Middle frontal gyrus (tissue), 1 donor: ENCODE results near the gene HOXC6.

Source experiments
- DNase-seq: peaks from one replicate; pipeline ENCODE4 v3.0.0-alpha.2; 2015; ENCODE audit warnings: low spot score; ENCODE audit errors: extremely low spot score

Gene HOXC6

DNA sequence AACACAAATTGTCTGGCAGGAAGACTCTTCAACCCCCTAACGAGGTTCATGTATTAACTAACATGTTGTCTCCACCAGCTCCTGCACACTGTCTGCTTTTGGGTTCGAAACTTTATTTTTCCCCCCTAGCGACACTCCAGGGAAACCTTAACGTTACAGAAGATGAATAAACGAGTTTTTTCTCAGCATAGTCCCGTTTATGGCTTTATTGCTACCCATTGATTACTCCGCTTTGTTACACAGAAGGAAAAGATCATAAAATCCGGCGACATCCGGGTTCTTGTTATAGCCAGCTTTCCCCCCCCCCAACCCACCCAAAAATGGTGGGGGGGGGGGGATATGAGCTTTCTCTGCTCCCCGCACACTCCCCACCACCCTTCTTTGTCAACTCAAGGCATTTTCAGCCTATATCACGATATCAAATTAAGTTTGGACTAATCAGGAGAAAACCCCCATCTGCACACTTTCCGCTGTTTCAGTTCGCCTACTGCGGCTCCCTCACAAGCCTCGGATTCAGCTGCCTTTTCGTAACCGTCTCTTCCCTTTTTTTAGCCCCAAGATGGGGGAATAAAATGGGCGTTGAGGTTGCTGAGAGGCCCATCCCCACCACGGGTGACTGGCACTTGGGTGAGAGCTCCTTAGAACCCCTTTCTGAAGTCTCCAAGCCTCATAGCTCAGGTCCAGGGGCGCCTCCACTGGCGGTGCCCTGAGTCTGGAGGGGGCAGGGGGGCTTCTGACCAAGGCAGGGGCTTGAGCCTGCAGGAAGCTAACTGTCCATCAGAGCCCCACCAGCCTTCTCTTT lies 1.4 kb upstream of the HOXC6 start:
- DNase-seq = no peak

DNA sequence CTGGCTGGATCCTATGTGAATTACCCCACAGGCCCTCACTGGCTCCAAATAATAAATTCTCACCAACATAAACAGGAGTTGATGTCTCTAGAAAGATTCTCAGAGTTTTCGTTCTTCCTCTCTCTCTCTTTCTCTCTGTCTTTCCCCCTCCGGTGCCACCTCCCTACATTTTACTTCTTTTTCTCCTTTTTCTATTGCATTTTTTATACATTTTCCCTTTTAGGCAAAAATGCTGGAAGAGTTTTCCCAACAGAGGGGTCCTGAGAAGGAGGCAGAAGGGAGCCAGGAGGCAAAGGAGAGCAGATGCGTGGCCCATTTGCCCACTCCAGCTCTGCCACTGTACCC lies 826 bp upstream of the HOXC6 start:
- DNase-seq = no peak

DNA sequence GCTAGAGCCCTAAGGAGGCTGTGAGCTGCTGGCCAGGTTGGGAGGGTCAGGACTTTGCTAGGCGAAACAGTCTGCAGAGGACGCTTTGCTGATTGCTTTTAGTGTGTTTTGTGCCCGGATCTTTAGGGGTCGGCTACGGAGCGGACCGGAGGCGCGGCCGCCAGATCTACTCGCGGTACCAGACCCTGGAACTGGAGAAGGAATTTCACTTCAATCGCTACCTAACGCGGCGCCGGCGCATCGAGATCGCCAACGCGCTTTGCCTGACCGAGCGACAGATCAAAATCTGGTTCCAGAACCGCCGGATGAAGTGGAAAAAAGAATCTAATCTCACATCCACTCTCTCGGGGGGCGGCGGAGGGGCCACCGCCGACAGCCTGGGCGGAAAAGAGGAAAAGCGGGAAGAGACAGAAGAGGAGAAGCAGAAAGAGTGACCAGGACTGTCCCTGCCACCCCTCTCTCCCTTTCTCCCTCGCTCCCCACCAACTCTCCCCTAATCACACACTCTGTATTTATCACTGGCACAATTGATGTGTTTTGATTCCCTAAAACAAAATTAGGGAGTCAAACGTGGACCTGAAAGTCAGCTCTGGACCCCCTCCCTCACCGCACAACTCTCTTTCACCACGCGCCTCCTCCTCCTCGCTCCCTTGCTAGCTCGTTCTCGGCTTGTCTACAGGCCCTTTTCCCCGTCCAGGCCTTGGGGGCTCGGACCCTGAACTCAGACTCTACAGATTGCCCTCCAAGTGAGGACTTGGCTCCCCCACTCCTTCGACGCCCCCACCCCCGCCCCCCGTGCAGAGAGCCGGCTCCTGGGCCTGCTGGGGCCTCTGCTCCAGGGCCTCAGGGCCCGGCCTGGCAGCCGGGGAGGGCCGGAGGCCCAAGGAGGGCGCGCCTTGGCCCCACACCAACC lies 1.5 kb downstream of the HOXC6 start:
- DNase-seq = no peak

DNA sequence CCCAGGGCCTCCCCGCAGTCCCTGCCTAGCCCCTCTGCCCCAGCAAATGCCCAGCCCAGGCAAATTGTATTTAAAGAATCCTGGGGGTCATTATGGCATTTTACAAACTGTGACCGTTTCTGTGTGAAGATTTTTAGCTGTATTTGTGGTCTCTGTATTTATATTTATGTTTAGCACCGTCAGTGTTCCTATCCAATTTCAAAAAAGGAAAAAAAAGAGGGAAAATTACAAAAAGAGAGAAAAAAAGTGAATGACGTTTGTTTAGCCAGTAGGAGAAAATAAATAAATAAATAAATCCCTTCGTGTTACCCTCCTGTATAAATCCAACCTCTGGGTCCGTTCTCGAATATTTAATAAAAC lies 2.2 kb downstream of the HOXC6 start:
- no peak for DNase-seq

DNA sequence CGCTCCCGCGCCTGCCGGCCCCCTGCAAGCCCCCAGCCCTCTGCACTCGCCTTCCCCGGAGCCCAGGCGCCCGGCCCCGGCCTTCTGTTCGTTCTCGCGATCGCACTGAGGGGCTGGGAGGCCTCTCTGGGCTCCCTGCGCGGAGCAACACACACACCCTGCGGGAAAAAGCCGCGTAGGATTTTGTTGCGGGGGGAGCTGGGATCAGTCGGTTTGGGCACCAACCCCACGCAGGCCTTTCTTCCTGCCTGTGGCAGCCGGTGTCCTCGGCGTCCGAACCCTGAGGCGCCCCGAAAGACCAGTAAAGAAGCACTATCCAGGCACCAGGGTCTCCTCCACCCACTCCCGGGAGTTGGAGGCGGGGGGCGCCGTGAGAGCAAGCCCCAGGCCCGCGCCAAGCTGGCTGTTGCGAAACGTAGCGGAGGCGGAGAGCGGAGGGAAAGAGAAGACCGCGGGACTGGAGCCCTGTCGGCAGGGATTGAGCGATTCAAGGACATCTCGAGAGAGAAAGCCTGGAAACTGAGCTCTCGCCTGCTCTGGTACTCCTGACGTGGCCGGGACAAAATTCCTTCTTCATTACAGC lies 2.7 kb downstream of the HOXC6 start:
- DNase-seq = no peak

DNA sequence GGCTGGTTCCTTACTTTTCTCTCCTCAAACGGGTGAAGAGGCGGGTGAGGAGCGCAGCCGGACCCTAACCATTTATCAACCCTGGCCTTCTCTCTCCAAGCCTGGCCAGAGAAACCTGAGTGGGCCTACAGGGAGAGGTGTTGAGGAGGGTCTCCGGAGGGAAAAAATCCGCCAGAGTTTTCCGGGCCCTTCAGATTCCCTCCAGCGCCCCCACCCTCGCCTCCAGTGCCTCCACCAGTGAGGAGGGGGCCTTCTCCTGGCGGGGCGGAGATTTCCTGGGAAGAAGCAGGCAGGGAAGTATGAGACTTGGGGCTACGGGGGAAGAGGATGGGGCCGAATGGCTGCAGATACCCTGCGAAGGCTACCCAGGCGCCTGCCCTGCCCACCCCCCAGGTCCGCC lies 3.2 kb downstream of the HOXC6 start:
- no peak for DNase-seq

DNA sequence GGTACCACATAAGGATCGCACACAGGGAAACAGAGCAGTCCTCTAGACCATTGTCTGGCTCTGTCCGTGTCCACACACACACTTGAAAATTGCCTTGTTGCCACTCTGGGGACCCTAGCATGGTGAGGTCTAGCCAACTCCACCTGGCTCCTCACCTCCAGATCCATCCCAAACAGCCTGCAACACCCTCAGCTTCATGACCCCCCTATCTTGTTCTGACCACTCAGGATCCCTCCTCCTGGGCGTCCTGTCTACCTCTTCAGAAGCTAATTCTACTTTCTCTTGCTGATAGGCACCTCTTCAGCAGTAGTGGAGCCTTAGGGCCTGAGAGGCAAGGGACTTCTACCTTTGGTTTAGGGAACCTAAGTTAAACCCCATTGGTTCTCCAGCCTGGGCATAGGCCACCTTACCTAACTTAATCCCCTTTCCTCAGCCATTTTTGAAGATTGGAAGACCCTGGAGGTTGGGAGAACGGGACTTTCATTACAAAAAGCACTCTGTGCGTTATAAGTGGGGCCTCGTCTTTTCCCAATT lies 3.9 kb downstream of the HOXC6 start:
- no peak for DNase-seq

DNA sequence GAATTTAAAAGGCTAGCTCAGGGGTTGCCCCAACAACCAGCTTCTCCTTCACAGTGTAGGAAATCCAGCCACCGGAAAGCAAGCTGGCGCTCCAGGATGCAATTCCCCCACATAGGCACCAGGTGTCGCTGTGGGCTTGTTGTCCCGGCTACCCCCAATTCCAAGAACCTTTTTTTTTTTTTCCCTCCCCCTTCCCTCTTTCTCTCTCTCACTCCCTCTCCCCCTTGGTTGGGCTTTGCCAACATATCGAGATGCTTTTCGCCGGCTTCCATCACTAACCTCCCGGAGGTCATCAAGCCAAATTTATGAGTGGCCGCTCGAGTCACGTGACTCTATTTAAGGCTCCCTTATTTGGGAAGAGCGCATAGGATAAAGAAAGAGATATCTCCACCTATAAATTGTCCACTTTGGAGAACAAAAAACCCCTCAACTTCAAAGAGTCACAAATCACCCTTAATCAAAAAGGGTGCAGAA lies 4.4 kb downstream of the HOXC6 start, which contains the start of gene HOXC5:
TSS of gene HOXC5 (plus strand) at position 424 of the 474 bp plus-strand sequence. CDS start 73 bp downstream, outside the sequence.
- DNase-seq = no peak

DNA sequence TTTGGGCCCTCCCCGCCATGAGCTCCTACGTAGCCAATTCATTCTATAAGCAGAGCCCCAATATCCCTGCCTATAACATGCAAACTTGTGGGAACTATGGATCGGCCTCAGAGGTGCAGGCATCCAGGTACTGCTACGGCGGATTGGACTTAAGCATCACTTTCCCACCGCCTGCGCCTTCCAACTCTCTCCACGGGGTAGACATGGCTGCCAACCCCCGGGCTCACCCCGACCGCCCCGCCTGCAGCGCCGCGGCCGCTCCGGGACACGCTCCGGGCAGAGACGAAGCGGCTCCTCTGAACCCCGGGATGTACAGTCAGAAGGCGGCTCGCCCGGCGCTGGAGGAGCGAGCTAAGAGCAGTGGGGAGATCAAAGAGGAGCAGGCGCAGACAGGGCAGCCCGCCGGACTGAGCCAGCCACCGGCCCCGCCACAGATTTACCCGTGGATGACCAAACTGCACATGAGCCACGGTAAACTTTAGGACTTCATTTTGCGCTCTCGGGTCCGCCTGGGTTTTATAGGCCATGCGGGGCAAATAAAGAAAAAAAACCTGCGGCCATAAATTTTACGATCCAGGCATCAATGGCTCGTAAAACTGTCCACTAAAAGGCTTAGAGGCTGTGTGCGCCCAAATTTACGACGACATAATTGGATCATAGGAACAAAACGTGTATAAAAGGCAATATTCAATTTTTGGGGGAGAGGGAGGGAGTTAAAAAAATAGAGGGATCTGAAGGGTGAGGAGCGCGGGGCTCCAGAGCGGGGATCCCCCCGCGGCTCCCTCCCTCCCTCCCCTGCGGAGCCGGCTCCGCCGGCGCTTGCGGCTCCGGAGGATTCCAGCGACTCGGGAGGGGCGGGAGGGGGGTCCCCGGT lies 5.1 kb downstream of the HOXC6 start:
- DNase-seq = no peak

DNA sequence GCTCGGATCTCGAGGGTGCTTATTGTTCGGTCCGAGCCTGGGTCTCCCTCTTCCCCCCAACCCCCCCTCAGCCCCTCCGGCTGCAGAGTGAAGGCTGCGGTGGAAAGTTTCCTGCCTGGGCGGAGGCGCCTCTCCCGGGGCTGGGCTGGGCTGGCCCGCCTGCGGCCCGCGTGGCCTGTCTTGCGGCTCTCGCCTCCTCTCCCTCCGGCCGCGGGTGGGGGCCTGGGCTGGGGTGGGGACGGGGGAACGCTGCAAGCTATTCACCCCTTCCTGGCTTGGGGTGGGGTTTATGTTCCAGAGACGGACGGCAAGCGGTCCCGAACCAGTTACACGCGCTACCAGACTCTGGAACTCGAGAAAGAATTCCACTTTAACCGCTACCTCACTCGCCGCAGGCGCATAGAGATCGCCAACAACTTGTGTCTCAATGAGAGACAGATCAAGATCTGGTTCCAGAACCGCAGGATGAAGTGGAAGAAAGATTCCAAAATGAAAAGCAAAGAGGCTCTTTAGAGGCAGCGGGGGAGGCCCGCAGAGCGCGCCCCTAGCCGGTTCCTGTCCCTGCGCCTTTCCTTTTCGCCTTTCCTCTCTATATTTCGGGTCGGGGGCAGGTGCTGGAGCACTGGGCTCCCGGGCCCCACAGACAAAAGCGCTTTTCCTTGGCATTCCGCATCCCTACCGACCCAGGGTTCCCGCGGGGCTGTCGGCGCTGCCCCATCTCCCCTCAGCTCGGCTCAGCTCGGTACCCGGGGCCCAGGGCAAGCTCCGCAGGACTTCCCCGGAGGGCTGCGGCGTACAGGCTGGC lies 5.9 kb downstream of the HOXC6 start:
- DNase-seq = no peak

DNA sequence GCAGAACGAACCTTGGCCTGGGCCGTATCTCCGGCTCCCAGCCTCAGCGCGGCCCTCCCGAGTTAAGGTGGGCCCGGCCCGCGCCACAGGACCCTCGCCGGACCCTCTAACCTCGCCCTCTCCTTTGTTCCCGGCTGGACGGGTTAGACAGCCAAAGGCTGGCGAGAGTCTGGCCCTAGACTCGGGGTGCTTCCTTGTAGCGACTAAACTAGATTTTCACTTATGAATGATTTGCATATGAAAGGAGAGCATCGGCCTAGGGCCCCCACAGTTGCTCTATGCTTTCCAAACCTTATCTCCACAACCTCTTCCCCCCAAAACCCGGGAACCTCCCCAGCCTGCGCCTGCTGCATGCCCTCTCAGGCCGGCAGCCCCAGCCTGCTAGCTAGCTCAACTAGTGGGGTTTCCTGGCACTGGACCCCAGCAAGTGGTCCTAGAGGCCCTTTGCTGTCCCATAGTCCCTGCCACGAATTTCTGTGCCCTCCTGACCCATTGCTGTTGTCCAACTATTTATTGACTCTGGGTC lies 6.6 kb downstream of the HOXC6 start:
- DNase-seq = no peak

DNA sequence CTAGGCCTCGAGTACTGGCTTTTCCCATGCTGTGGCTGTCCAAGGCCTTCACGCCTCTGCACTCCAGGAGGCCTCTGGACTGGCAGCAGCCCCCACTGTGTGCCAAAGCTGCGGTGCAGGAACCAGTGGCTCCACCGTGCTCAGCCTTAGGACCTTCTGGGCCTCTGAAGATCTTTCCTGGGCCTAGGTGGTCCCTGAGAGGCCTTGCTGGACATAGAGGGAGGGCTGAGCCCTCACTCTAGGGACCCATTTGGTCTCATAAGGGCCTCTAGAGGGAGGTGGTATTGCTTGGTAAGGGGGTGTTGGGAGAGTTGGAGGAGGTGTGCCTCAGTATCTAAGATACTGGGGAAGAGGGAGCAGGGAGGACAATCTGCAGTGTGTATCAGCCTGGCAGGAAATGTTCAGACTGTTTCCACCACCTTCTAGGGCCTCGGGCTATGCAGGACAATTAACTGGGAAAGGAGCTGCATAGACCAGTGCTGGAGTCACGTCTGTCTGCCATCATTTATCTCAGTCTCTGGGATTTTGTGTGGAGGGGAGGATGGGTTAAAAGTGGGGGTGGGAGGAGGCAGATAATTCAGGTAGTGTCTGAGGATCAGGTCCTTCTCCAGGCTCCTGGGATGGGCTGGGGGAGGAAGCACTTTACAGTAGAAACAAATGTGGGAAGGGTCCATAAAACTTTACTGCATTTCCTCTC lies 7.5 kb downstream of the HOXC6 start:
- no peak for DNase-seq

DNA sequence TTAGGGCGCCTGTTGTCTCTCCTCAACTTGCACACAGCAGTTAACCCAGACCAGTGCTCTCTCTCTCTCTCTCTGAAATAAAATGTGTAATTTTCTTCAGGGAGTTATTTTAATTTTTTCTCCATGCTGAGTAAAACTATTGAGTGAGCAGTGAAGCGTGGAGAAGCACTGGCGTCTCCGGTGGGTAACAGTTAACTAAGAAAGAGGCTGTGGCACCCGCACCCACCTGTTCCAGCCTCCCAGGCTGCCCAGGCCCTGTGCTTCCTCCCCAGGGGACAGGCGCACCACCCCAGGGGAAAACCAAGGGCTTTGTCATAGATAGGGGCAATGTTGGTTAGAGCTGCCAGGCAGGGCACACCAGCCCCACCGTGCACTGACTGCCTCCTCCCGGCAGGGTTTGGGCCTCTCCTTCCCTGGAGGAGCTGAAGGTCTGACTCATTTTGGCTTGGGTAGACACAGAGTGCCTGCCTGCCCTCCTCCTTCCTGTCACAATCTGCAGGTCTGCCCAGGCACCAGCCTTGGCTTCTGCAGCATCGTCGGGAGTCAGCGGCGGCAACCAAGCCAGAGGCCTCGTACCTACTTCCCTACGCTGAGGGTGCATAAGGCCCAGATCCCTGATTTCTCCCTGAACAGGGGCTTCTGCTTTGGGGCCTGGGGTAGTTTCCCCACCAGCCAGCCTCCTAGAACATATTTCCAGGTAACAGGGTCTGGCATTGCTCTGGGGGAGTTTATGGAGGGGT lies 8.6 kb downstream of the HOXC6 start:
- DNase-seq = no peak

DNA sequence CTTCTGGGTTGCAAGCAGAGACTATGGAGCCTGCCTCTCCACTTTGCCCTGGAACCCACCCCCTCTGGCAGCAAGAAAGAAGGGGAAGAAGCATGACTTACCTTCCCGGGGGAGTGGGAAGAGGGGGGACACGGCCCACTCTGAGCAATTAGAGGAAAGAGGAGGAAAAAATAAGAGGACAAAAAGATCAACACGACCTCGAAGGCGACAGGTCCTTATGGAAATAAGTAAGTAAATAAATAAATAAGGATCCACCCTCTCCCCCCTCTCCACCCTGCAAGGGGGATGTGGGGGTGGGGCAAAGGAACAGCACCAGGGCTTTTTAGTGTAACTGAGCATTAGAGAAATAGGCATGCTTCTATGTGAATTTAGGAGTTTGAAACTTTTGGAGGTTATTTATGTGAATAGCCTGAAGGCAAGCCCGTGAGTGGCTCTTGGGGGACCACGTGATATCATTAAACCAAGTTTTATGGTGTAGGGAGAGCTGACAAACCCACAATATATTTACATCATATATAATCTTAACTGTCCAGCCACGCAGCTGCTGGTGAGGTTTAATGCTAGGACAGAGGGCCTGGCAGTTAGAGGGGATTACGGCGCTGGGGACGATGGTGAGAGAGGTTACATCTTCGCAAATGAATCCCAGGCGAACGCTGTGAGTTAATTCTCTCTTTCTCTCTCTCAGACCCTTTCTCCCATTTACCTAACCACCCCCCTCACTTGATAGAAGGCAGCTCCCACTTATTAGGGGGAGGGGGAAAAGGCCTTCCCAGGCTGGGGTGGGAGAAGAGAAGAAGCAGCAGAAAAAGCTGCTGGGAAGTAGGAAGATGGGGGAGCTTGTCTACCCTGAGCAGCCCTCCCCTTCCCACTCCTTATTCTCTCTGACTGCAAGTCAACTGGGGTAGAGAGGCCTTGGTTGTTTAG lies 9.4 kb downstream of the HOXC6 start:
- DNase-seq = no peak

DNA sequence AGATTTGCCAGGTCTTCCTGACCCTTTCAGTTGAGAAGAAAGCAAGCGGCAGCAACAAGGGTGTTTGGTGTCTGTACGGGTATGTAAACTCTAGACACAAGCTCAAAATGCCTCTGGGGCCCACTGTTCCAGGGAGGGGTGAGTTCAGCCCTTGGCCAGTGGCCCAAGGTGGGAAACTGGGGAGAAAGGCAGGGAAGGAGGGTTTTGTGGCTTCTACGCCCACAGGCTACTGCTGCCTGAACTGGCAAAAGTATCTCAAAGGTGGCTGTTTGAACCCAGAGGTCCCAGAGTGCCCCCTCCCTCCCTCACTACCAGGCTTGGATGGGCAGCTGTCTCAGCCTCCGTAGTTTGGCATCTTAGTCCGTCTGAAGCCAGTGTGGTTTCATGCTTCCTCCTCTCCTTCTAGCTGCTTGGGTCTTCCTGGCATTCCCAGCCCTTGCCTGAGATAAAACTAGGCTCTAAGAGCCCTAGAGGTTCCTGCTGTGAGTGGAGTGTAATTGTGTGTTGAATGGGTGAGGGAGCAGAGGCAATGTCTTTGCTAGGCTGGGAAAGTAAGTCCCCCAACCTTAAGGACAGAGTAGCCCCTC lies 10.1 kb downstream of the HOXC6 start:
- no peak for DNase-seq

DNA sequence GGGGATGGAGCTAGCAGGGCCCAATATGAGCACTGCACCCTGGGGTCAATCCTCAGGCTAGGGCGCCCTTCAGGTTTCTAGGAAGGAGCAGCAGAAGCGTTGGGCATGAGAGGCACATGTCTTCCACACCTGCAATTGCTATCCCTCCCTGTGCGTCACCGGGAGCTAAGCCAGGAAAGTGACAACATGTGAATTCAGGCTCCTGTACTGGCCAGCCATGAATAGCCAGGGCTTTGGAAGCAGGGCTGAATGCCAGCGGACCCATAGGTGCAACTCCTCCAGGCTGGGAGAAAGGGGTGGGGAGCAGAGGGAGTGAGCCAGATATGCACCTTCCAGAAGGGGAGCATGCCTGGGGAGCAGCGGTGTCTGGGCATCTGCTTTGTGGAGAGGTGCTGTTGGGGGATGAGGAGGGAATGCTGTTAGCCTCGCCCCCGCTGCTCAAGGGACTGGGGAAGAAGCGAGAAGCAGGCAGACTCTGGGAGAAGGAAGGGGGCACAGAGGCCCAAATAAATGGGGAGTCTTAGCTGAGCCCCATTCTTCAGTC lies 10.7 kb downstream of the HOXC6 start:
- no peak for DNase-seq
